Activated naive CD4-positive, alpha-beta T cell treated with anti-CD3 and anti-CD28 coated beads, Interleukin-2, amount 10 ng/mL, durations not matched to agents 7 days and 5 days (primary cell): ENCODE results near the gene PMEL.

ENCODE experiments used
- CTCF ChIA-PET: fragments of 350-600 bp; sonication (Branson Sonifier 250); formaldehyde crosslinking; loops from one replicate; lab custom pipeline; 2021; ENCODE audit warnings: antibody characterized with exemption; lab: Charles Lee
- DNase-seq: peaks from one replicate; pipeline ENCODE4 v3.0.0-alpha.2; 2020
- H3K27ac Mint-ChIP-seq: one replicate; pipeline ENCODE4 v1.8.0; 2021; ENCODE audit warnings: mild to moderate bottlenecking, moderate library complexity, mixed read lengths
- H3K27me3 Mint-ChIP-seq: one replicate; pipeline ENCODE4 v1.8.0; 2021; ENCODE audit warnings: mild to moderate bottlenecking, mixed read lengths
- H3K36me3 Mint-ChIP-seq: one replicate; pipeline ENCODE4 v1.8.0; 2021; ENCODE audit warnings: mixed read lengths
- H3K4me1 Mint-ChIP-seq: one replicate; pipeline ENCODE4 v1.8.0; 2021; ENCODE audit warnings: mixed read lengths
- H3K4me3 Mint-ChIP-seq: one replicate; pipeline ENCODE4 v1.8.0; 2021; ENCODE audit warnings: mild to moderate bottlenecking, moderate library complexity, mixed read lengths
- H3K9me3 Mint-ChIP-seq: one replicate; pipeline ENCODE4 v1.8.0; 2021; ENCODE audit warnings: mixed read lengths

The PMEL gene

GRCh38 chr12:55955344-55955743 is 10.5 kb downstream of the PMEL start:
- H3K27me3 Mint-ChIP-seq: peaks cover 3% of the 10 kb centered on the region
- H3K9me3 Mint-ChIP-seq: no peaks in the 10 kb centered on the region
- DNase-seq: no peak
- no peak overlapping the region for H3K4me3 Mint-ChIP-seq
- peaks cover 50% of the 10 kb centered on the region for H3K36me3 Mint-ChIP-seq
- peaks cover 15% of the 10 kb centered on the region for H3K4me1 Mint-ChIP-seq
- CTCF ChIA-PET: interaction anchor here (0.9 to 1.8 kb wide), 3 partner anchors 21 to 217 kb away, joined by 3 to 6 read pairs (median 4); no protein-coding TSS in a partner anchor
- peak overlapping the region; percentile 67 for H3K27ac Mint-ChIP-seq

GRCh38 chr12:55946553-55946952 is 19.3 kb downstream of the PMEL start:
- no peak overlapping the region for H3K4me3 Mint-ChIP-seq
- H3K27me3 Mint-ChIP-seq: no peaks in the 10 kb centered on the region
- H3K36me3 Mint-ChIP-seq: peaks cover 73% of the 10 kb centered on the region
- H3K9me3 Mint-ChIP-seq: no peaks in the 10 kb centered on the region
- DNase-seq: no peak
- CTCF ChIA-PET: interaction anchor here (1.0 kb wide), 2 partner anchors 12 to 115 kb away, joined by 3 read pairs; no protein-coding TSS in a partner anchor
- H3K4me1 Mint-ChIP-seq: peaks cover 61% of the 10 kb centered on the region
- H3K27ac Mint-ChIP-seq: peak overlapping the region; percentile 54

GRCh38 chr12:55942577-55943136 is 23.2 kb downstream of the PMEL start:
- Mint-ChIP-seq H3K9me3 (no peaks in the 10 kb centered on the region), H3K4me1 (peaks cover 88% of the 10 kb centered on the region), H3K27me3 (no peaks in the 10 kb centered on the region), H3K27ac (peak overlapping the region; percentile 3), H3K4me3 (no peak overlapping the region), H3K36me3 (peaks cover 93% of the 10 kb centered on the region)
- CTCF ChIA-PET: interaction anchor here (0.6 to 4.9 kb wide), 4 partner anchors 9 to 204 kb away, joined by 3 to 36 read pairs (median 6); partner anchors contain the start of genes ORMDL2 and SARNP
- DNase-seq: no peak

GRCh38 chr12:55942055-55942454 is 23.8 kb downstream of the PMEL start:
- Mint-ChIP-seq H3K36me3 (peaks cover 94% of the 10 kb centered on the region), H3K27me3 (no peaks in the 10 kb centered on the region), H3K4me1 (peaks cover 89% of the 10 kb centered on the region), H3K9me3 (no peaks in the 10 kb centered on the region), H3K4me3 (no peak overlapping the region), H3K27ac (peak overlapping the region; percentile 72)
- CTCF ChIA-PET: interaction anchor here (1.5 to 4.9 kb wide), 3 partner anchors 10 to 203 kb away, joined by 5 to 36 read pairs (median 6); partner anchors contain the start of genes ORMDL2 and SARNP
- no peak for DNase-seq

GRCh38 chr12:55940065-55940732 is 25.6 kb downstream of the PMEL start:
- H3K36me3 Mint-ChIP-seq: peaks cover 93% of the 10 kb centered on the region
- H3K4me3 Mint-ChIP-seq: peak overlapping the region; percentile 37
- H3K27ac Mint-ChIP-seq: peak overlapping the region; percentile 86
- CTCF ChIA-PET: interaction anchor here (0.6 to 6.9 kb wide), 31 partner anchors 9 to 282 kb away, joined by 3 to 66 read pairs (median 3); partner anchors contain the start of genes DGKA, DNAJC14, GDF11 and ORMDL2
- peaks cover 92% of the 10 kb centered on the region for H3K4me1 Mint-ChIP-seq
- no peaks in the 10 kb centered on the region for H3K9me3 Mint-ChIP-seq
- no peaks in the 10 kb centered on the region for H3K27me3 Mint-ChIP-seq
- DNase-seq: peak; percentile 91

- CTCF ChIA-PET: interaction anchor here (0.9 to 6.9 kb wide), 13 partner anchors 8 to 200 kb away, joined by 3 to 66 read pairs (median 8); partner anchors contain the start of genes DGKA, DNAJC14, GDF11 and ORMDL2
- H3K4me1 Mint-ChIP-seq: peaks cover 94% of the 10 kb centered on the region
- H3K27ac Mint-ChIP-seq: peak overlapping the region; percentile 86
- H3K9me3 Mint-ChIP-seq: no peaks in the 10 kb centered on the region
- no peak for DNase-seq
- peak overlapping the region; percentile 16 for H3K4me3 Mint-ChIP-seq
- H3K27me3 Mint-ChIP-seq: no peaks in the 10 kb centered on the region
- peaks cover 92% of the 10 kb centered on the region for H3K36me3 Mint-ChIP-seq
Measured at GRCh38 chr12:55938826-55939501, 26.9 kb downstream of the PMEL start.

GRCh38 chr12:55937981-55938380 is 27.9 kb downstream of the PMEL start:
- DNase-seq: no peak
- Mint-ChIP-seq H3K36me3 (peaks cover 93% of the 10 kb centered on the region), H3K27me3 (no peaks in the 10 kb centered on the region), H3K4me3 (no peak overlapping the region), H3K9me3 (no peaks in the 10 kb centered on the region), H3K4me1 (peaks cover 94% of the 10 kb centered on the region), H3K27ac (peak overlapping the region; percentile 86)
- CTCF ChIA-PET: interaction anchor here (3.3 to 6.9 kb wide), 4 partner anchors 7 to 199 kb away, joined by 18 to 66 read pairs (median 34); partner anchors contain the start of genes DGKA, ORMDL2, PYM1 and SARNP

GRCh38 chr12:55935738-55936151 is 30.1 kb downstream of the PMEL start:
- peaks cover 91% of the 10 kb centered on the region for H3K36me3 Mint-ChIP-seq
- no peaks in the 10 kb centered on the region for H3K27me3 Mint-ChIP-seq
- H3K4me3 Mint-ChIP-seq: peak overlapping the region; percentile 92
- H3K27ac Mint-ChIP-seq: peak overlapping the region; percentile 86
- DNase-seq: peak; percentile 47
- CTCF ChIA-PET: interaction anchor here (0.9 to 6.9 kb wide), 6 partner anchors 10 to 197 kb away, joined by 3 to 66 read pairs (median 10); partner anchors contain the start of genes DNAJC14, ORMDL2, PYM1 and SARNP
- no peaks in the 10 kb centered on the region for H3K9me3 Mint-ChIP-seq
- H3K4me1 Mint-ChIP-seq: peaks cover 75% of the 10 kb centered on the region

- CTCF ChIA-PET: interaction anchor here (0.9 to 6.9 kb wide), 9 partner anchors 9 to 197 kb away, joined by 3 to 66 read pairs (median 4); partner anchors contain the start of genes DNAJC14, ORMDL2, PYM1 and SARNP
- H3K27me3 Mint-ChIP-seq: no peaks in the 10 kb centered on the region
- H3K4me1 Mint-ChIP-seq: peaks cover 71% of the 10 kb centered on the region
- peak overlapping the region; percentile 86 for H3K27ac Mint-ChIP-seq
- H3K4me3 Mint-ChIP-seq: peak overlapping the region; percentile 92
- H3K9me3 Mint-ChIP-seq: no peaks in the 10 kb centered on the region
- DNase-seq: no peak
- peaks cover 81% of the 10 kb centered on the region for H3K36me3 Mint-ChIP-seq
Measured at GRCh38 chr12:55934773-55935172, 31.1 kb downstream of the PMEL start.

GRCh38 chr12:55933799-55934742 is 31.8 kb downstream of the PMEL start:
- H3K27ac Mint-ChIP-seq: peak overlapping the region; percentile 86
- no peaks in the 10 kb centered on the region for H3K9me3 Mint-ChIP-seq
- CTCF ChIA-PET: interaction anchor here (0.9 to 6.9 kb wide), 10 partner anchors 8 to 197 kb away, joined by 3 to 66 read pairs (median 4); partner anchors contain the start of genes DNAJC14, ORMDL2, PYM1 and SARNP
- DNase-seq: no peak
- peak overlapping the region; percentile 92 for H3K4me3 Mint-ChIP-seq
- H3K27me3 Mint-ChIP-seq: no peaks in the 10 kb centered on the region
- H3K36me3 Mint-ChIP-seq: peaks cover 76% of the 10 kb centered on the region
- peaks cover 70% of the 10 kb centered on the region for H3K4me1 Mint-ChIP-seq

- Mint-ChIP-seq H3K4me3 (peak overlapping the region; percentile 92), H3K27me3 (no peaks in the 10 kb centered on the region), H3K9me3 (no peaks in the 10 kb centered on the region), H3K4me1 (peaks cover 62% of the 10 kb centered on the region), H3K27ac (peak overlapping the region; percentile 100), H3K36me3 (peaks cover 69% of the 10 kb centered on the region)
- DNase-seq: peak; percentile 40
- CTCF ChIA-PET: interaction anchor here (0.8 to 2.6 kb wide), 4 partner anchors 52 to 194 kb away, joined by 3 to 16 read pairs (median 4); no protein-coding TSS in a partner anchor
Measured at GRCh38 chr12:55933169-55933798, 32.6 kb downstream of the PMEL start.

- CTCF ChIA-PET: interaction anchor here (0.8 to 2.6 kb wide), 3 partner anchors 112 to 193 kb away, joined by 3 to 16 read pairs (median 4); no protein-coding TSS in a partner anchor
- H3K27me3 Mint-ChIP-seq: no peaks in the 10 kb centered on the region
Measured at GRCh38 chr12:55932551-55932910, 33.3 kb downstream of the PMEL start.

More at GRCh38 chr12:55932551-55932910, 33.3 kb downstream of the PMEL start:
- Mint-ChIP-seq H3K9me3 (no peaks in the 10 kb centered on the region), H3K27ac (peak overlapping the region; percentile 100), H3K36me3 (peaks cover 67% of the 10 kb centered on the region), H3K4me1 (peaks cover 58% of the 10 kb centered on the region), H3K4me3 (peak overlapping the region; percentile 92)
- DNase-seq: peak; percentile 62
